IMR-90 (cell line): ENCODE data around the gene PCSK2. TPM values are rescaled to one million over a fixed set of nuclear protein-coding genes. Genes with fewer than 3 reads are reported as not detected.
A peak's percentile ranks its signal among the peaks of the same experiment; 100 is the strongest.

Source experiments
- ATAC-seq: fragments of 200-7000 bp; cut with Tn5 transposase; 2 replicates; pipeline ENCODE4 v1.9.1; 2020; ENCODE audit warnings: low read depth, mild to moderate bottlenecking, moderate library complexity
- BruUV-seq: library from RNA; stranded (reverse); fragments of 400-500 nt; replicated peaks from 2 replicates; lab custom pipeline; 2021; lab: Mats Ljungman, UMichigan
- CTCF ChIA-PET: fragments of 300-600 bp; formaldehyde crosslinking; extraction: SDS; loops from one replicate; lab custom pipeline; 2021; ENCODE audit warnings: antibody characterized with exemption; lab: Yijun Ruan, JAX
- POLR2A ChIA-PET: fragments of 300-600 bp; sonication (Branson Sonifier 250); formaldehyde crosslinking; loops from one replicate; lab custom pipeline; 2022; ENCODE audit warnings: antibody characterized with exemption; ENCODE audit not compliant: unreplicated experiment; lab: Charles Lee
- DNase-seq: peaks from one replicate; pipeline ENCODE4 v3.0.0; 2013
- H2AFZ ChIP-seq: replicated peaks from 2 replicates; pipeline ENCODE3; 2013; ENCODE audit warnings: low read length, mild to moderate bottlenecking; ENCODE audit not compliant: poor library complexity
- H2AK5ac ChIP-seq: 2 replicates; pipeline ENCODE4 v1.6.1; 2013; ENCODE audit warnings: low read depth, low read length, inconsistent platforms
- H2AK9ac ChIP-seq: replicated peaks from 2 replicates; pipeline ENCODE3; 2013; ENCODE audit warnings: mild to moderate bottlenecking, low read depth, low read length, moderate library complexity; ENCODE audit not compliant: poor library complexity
- H2BK120ac ChIP-seq: 2 replicates; pipeline ENCODE4 v1.6.1; 2013; ENCODE audit warnings: low read depth, low read length, inconsistent platforms
- H2BK15ac ChIP-seq: 3 replicates; pipeline ENCODE4 v1.6.1; 2013; ENCODE audit warnings: low read depth, low read length, inconsistent platforms
- H2BK20ac ChIP-seq: 2 replicates; pipeline ENCODE4 v1.6.1; 2013; ENCODE audit warnings: low read depth, mild to moderate bottlenecking, inconsistent platforms, low read length, moderate library complexity
- H2BK5ac ChIP-seq: 2 replicates; pipeline ENCODE4 v1.6.1; 2013; ENCODE audit warnings: mild to moderate bottlenecking, low read depth, low read length, inconsistent platforms; ENCODE audit not compliant: poor library complexity, severe bottlenecking
- H3K14ac ChIP-seq: replicated peaks from 2 replicates; pipeline ENCODE4 v1.6.1; 2013; ENCODE audit warnings: low read depth, low read length, inconsistent platforms
- H3K18ac ChIP-seq: 2 replicates; pipeline ENCODE4 v1.6.1; 2013; ENCODE audit warnings: low read depth, low read length, control low read depth
- H3K23ac ChIP-seq: 2 replicates; pipeline ENCODE4 v1.6.1; 2013; ENCODE audit warnings: low read depth, low read length, inconsistent platforms
- H3K27ac ChIP-seq: 2 replicates; pipeline ENCODE4 v1.5.1; 2013; ENCODE audit warnings: mild to moderate bottlenecking, control low read depth, low read length; ENCODE audit not compliant: insufficient read depth
- H3K27me3 ChIP-seq: 2 replicates; pipeline ENCODE4 v1.6.1; 2013; ENCODE audit warnings: low read length; ENCODE audit not compliant: control insufficient read depth, insufficient read depth
- H3K36me3 ChIP-seq: 2 replicates; pipeline ENCODE4 v1.6.1; 2013; ENCODE audit warnings: low read length, mixed read lengths; ENCODE audit not compliant: control insufficient read depth, insufficient read depth
- H3K4ac ChIP-seq: 2 replicates; pipeline ENCODE4 v1.6.1; 2013; ENCODE audit warnings: low read depth, low read length, inconsistent platforms
- H3K4me1 ChIP-seq: 2 replicates; pipeline ENCODE4 v1.6.1; 2013; ENCODE audit warnings: low read length, mixed read lengths; ENCODE audit not compliant: control insufficient read depth, insufficient read depth
- H3K4me2 ChIP-seq: 2 replicates; pipeline ENCODE4 v1.6.1; 2013; ENCODE audit warnings: low read depth, mild to moderate bottlenecking, control low read depth, low read length, moderate library complexity
- H3K4me3 ChIP-seq: 2 replicates; pipeline ENCODE4 v1.5.1; 2013; ENCODE audit warnings: low read depth, mild to moderate bottlenecking, control low read depth, low read length, moderate library complexity; ENCODE audit not compliant: insufficient read depth
- H3K56ac ChIP-seq: 2 replicates; pipeline ENCODE4 v1.6.1; 2013; ENCODE audit warnings: low read length, inconsistent platforms; ENCODE audit not compliant: insufficient read depth; ENCODE audit errors: extremely low read depth
- H3K79me1 ChIP-seq, 2 experiments: 2 replicates each; pipeline ENCODE4 v1.6.1; 2013; ENCODE audit warnings: low read length in 2 of 2, inconsistent platforms in 1 of 2, low read depth in 1 of 2
- H3K9ac ChIP-seq: 2 replicates; pipeline ENCODE4 v1.6.1; 2013; ENCODE audit warnings: low read depth, low read length, control low read depth
- H3K9me1 ChIP-seq: 2 replicates; pipeline ENCODE4 v1.6.1; 2013; ENCODE audit warnings: low read length, inconsistent platforms; ENCODE audit not compliant: insufficient read depth
- H3K9me3 ChIP-seq: 2 replicates; pipeline ENCODE4 v1.6.1; 2013; ENCODE audit warnings: low read length; ENCODE audit not compliant: control insufficient read depth, insufficient read depth
- H4K20me1 ChIP-seq: 2 replicates; pipeline ENCODE4 v1.6.1; 2013; ENCODE audit warnings: low read length, inconsistent platforms; ENCODE audit not compliant: insufficient read depth
- H4K5ac ChIP-seq: 2 replicates; pipeline ENCODE4 v1.6.1; 2013; ENCODE audit warnings: mild to moderate bottlenecking, low read depth, low read length, control low read depth
- H4K8ac ChIP-seq, 2 experiments: 2 replicates each; pipeline ENCODE4 v1.6.1; 2013; ENCODE audit warnings: low read depth in 2 of 2, low read length in 2 of 2, control low read depth in 1 of 2, inconsistent platforms in 1 of 2
- H4K91ac ChIP-seq: 2 replicates; pipeline ENCODE4 v1.6.1; 2013; ENCODE audit warnings: low read depth, low read length, inconsistent platforms; ENCODE audit not compliant: insufficient read depth
- CEBPB ChIP-seq: IDR thresholded peaks from 2 replicates; pipeline ENCODE4 v1.6.1; 2012; ENCODE audit warnings: low read depth, low read length, improper control_type of control experiment
- CTCF ChIP-seq: conservative IDR thresholded peaks from 2 replicates; pipeline ENCODE4 v1.5.1; 2012; ENCODE audit warnings: mild to moderate bottlenecking, low read depth, low read length, improper control_type of control experiment
- ELK1 ChIP-seq: fragments of 150-350 bp; IDR thresholded peaks from 2 replicates; pipeline ENCODE4 v1.6.1; 2016; ENCODE audit warnings: low read depth, mild to moderate bottlenecking, low read length, moderate library complexity, borderline replicate concordance
- FOS ChIP-seq: fragments of 150-350 bp; IDR thresholded peaks from 2 replicates; pipeline ENCODE4 v1.6.1; 2016; ENCODE audit warnings: low read depth, low read length
- MXI1 ChIP-seq: IDR thresholded peaks from 2 replicates; pipeline ENCODE4 v1.6.1; 2012; ENCODE audit warnings: low read depth, mild to moderate bottlenecking, low read length, moderate library complexity, borderline replicate concordance
- RAD21 ChIP-seq: IDR thresholded peaks from 2 replicates; pipeline ENCODE4 v1.6.1; 2012; ENCODE audit warnings: low read length, improper control_type of control experiment
- USF2 ChIP-seq: fragments of 150-350 bp; IDR thresholded peaks from 2 replicates; pipeline ENCODE4 v1.6.1; 2017; ENCODE audit warnings: mild to moderate bottlenecking, antibody characterized with exemption, low read length, low read depth
- WGBS, 2 experiments: methylation state at CpG; one replicate each; pipeline versions ENCODE4 v1.1.5 to v1.1.7; 2013; ENCODE audit warnings: missing lambda C conversion rate in 2 of 2; ENCODE audit not compliant: insufficient read length in 1 of 2; ENCODE audit errors: extremely low coverage in 2 of 2; 5-methylcytosine and 5-hydroxymethylcytosine counted together
- dilution Hi-C: fragments of 300-500 bp; cut with HindIII; formaldehyde crosslinking; loops from one replicate; pipeline ENCODE4 v1.14.3; 2018; ENCODE audit warnings: low sequenced_read_pairs; ENCODE audit not compliant: unreplicated experiment
- in situ Hi-C: fragments of 300-500 bp; cut with MboI; formaldehyde crosslinking; loops from 3 replicates; pipeline ENCODE4 v1.14.3; 2019; ENCODE audit warnings: low sequenced_read_pairs, inconsistent platforms, mixed read lengths
- intact Hi-C: fragments of 100-400 bp; cut with micrococcal nuclease; formaldehyde crosslinking; loops from 2 replicates; pipeline ENCODE4 v1.10.0; 2022
- polyA plus RNA-seq, 3 experiments: library from polyadenylated mRNA; depleted of rRNA; stranded (reverse); fragments of >200 nt; gene quantifications; 2 replicates each; pipeline ENCODE4 v1.2.3, GENCODE V29; 2012; ENCODE audit warnings: low replicate concordance in 1 of 3
- total RNA-seq: library from RNA; depleted of rRNA; stranded (reverse); fragments of >200 nt; gene quantifications from 2 replicates; pipeline ENCODE4 v1.2.3, GENCODE V29; 2012

PCSK2 gene
- total and polyA plus RNA-seq, 2 of the 4 experiments (the other 2 are of a cell fraction), result not detected

GRCh38 chr20:17499041-17499440, 272.2 kb downstream of the PCSK2 start:
- no peaks in the 10 kb centered on the region for H3K9me3 ChIP-seq
- 0 out of 3 replicates have a peak overlapping the region, but pooled peaks have one; percentile 4 for H2BK15ac ChIP-seq
- no peak overlapping the region for H2AFZ ChIP-seq
- no peaks in the 10 kb centered on the region for H4K20me1 ChIP-seq
- no peak overlapping the region for H3K4me3 ChIP-seq
- no peak overlapping the region for H4K91ac ChIP-seq
- POLR2A ChIA-PET, result interaction anchor here (0.6 kb wide), 2 partner anchors 71 to 496 kb away, joined by 3 to 4 read pairs; partner anchors contain the start of gene DSTN
- no peak overlapping the region for H3K23ac ChIP-seq
- 0 out of 2 replicates have a peak, but pooled peaks cover 2% of the 10 kb centered on the region for H3K9me1 ChIP-seq
- H3K4me1 ChIP-seq, result peaks cover 4% of the 10 kb centered on the region; the same call in 1 of the 2 replicates
- ATAC-seq (peak; percentile 74), DNase-seq (peak; percentile 59)
- no peak overlapping the region for H2BK5ac ChIP-seq
- in situ Hi-C loops, result no loop called here
- H2AK5ac ChIP-seq, result no peak overlapping the region
- no CpG with 5 or more reads among the region's 5 CpGs for WGBS, 2 experiments
- no peak overlapping the region for H2BK120ac ChIP-seq
- no peak overlapping the region for H3K18ac ChIP-seq
- no TSS peak for BruUV-seq
- H3K36me3 ChIP-seq, result no peaks in the 10 kb centered on the region
- no peak for TF ChIP-seq CTCF
- TF ChIP-seq USF2, result no peak
- peak; percentile 56 for TF ChIP-seq CEBPB
- 0 out of 2 replicates have a peak, but pooled peaks have one; percentile 7 for TF ChIP-seq FOS
- TF ChIP-seq ELK1, result no peak
- TF ChIP-seq RAD21, result no peak
- no peak for TF ChIP-seq MXI1
- no peak overlapping the region for H3K4ac ChIP-seq
- no peak overlapping the region for H4K5ac ChIP-seq
- H2BK20ac ChIP-seq, result no peak overlapping the region; the same call in 1 of the 2 replicates
- no peak overlapping the region for H3K27ac ChIP-seq
- H3K9ac ChIP-seq, result no peak overlapping the region
- H3K4me2 ChIP-seq, result peak overlapping the region; percentile 40; the same call in 1 of the 2 replicates
- intact Hi-C loops, result loop anchor here (5.0 kb wide), 1 partner anchor 697 kb away; no protein-coding TSS in a partner anchor
- no peak overlapping the region for H3K56ac ChIP-seq
- H3K14ac ChIP-seq, result no peak overlapping the region
- no peaks in the 10 kb centered on the region for H3K79me1 ChIP-seq
- CTCF ChIA-PET, result interaction anchor here (0.5 to 1.0 kb wide), 6 partner anchors 10 to 981 kb away, joined by 3 to 8 read pairs (median 3); partner anchors contain the start of gene BFSP1
- no peak overlapping the region for H4K8ac ChIP-seq
- dilution Hi-C loops, result no loop called here
- H3K27me3 ChIP-seq, result peaks cover 17% of the 10 kb centered on the region
- no peak overlapping the region for H2AK9ac ChIP-seq
